ENCODE results near the gene SHE.

The SHE gene

DNA sequence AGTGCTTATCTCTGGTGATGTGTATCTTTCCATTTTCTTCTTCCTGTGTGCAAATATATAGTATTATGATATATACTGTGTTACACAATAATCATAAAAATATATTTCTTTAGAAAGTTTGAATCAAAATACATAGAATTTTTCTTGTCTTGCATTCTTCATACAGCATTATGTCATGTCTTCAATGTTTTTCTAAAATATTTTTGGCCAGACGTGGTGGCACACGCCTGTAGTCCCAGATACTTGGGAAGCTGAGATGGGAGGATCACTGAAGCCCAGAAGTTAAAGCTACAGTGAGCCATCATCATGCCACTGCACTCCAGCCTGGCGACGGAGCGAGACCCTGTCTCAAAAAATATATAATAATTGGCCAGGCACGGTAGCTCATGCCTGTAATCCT, 55.4 kb downstream of the SHE start:
- DNase-seq (ENCODE audit: low read depth, low spot score) = no peak

DNA sequence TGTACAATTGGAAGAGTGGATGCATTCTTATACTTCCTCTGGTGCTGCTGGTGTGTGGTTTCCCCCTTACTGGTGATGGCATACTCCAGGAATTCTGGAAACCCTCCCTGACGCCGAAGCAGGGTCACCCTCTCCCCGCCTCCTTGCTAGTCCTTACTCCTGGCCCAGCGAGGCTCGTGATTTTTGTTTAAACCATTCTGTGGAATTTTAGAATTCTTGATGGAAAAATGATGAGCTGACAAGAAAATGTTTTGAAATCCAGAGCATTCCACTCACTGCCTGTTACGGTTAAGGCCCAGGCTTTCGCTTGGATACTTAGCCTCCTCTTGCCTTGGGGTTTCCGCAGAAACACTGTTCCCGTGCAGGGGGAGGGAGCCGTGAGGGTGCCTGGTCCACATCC, 55.9 kb downstream of the SHE start:
- DNase-seq (ENCODE audit: low read depth, low spot score) = no peak

DNA sequence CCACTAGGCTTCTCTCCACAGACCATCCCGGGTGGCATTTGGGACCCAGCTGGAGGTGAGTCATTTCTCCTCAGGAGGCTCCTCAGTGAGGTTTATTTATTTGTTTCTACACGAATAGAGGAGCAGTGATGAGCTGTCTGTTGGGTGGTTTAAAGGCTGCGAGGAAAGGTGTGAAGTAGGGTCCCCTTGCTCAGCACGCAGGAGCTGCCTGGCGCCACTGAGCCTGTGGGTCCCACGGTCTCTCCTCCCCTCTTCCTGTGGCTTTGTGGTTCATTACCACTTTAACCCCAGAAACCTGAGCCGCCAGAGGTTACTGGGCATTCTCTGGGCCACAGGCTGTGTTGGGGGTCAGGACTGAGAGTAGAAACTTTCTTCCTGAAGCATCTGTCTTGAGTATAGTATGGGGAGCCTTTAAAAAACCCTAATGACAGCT, 57.2 kb downstream of the SHE start:
- DNase-seq (ENCODE audit: low read depth, low spot score) = peak; percentile 71

DNA sequence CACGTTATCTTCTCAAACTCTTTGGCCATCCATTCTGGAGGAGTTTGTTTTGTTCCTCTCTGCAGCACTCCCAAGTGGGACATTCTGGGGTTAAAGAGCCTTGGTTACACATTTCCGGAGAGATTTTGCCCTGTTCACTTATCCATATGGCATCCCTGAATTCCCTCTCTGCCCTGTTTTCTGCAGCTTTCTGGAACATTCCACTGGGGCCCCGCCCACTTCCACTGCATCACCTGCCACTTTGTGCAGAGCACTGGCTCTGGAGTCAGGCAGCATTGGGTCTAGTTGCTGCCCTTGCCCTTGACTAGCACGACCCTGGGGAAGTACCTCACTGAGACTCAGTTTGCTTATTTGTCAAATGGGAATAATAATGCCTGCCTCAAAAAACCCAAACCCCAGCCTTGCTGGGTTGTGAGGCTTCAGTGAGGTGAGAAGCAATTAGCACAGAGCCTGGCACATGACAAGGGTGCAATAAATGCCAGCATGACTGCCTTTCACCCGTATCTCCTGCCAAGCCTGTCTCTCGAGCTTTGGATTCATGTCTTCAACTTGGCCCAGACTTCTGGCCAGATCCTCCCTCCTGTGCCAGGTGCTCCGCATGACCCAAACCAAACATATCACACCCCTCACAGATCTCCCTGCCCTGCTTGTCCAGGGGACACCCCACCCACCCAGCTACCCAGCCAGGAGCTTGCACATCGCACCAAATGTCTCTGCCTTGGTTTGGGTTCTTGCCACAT, 58.8 kb downstream of the SHE start:
- DNase-seq (ENCODE audit: low read depth, low spot score) = no peak

- no peak for DNase-seq (ENCODE audit: low read depth, low spot score)
Measured at GRCh38 chr1:154442006-154442740, 60.0 kb downstream of the SHE start.

- DNase-seq (ENCODE audit: low read depth, low spot score) = no peak
Measured at GRCh38 chr1:154441241-154441888, 60.8 kb downstream of the SHE start.

- DNase-seq (ENCODE audit: low read depth, low spot score) = no peak
Measured at GRCh38 chr1:154440036-154440804, 62.0 kb downstream of the SHE start.

DNA sequence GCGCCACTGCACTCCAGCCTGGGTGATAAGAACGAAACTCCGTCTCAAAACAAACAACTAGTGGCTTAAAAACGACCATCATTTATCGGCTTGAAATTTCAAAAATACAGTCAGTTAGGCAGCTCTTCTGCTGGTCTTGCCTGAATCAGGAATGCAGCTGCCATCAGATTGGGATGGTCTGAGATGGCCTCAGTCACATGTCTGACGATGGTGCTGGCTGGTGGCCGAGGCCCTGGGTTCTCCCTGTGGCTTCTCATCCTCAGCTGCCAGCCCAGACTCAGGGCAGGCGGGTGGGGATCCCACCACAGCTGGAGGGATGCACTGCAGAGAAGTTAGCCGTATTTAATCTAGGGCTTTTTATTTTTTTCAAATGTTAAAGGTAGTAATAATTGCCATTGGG, 65.8 kb downstream of the SHE start:
- DNase-seq (ENCODE audit: low read depth, low spot score) = no peak

- no peak for DNase-seq (ENCODE audit: low read depth, low spot score)
Measured at GRCh38 chr1:154435599-154436200, 66.5 kb downstream of the SHE start.

- DNase-seq (ENCODE audit: low read depth, low spot score) = no peak
Measured at GRCh38 chr1:154434346-154435085, 67.7 kb downstream of the SHE start.

DNA sequence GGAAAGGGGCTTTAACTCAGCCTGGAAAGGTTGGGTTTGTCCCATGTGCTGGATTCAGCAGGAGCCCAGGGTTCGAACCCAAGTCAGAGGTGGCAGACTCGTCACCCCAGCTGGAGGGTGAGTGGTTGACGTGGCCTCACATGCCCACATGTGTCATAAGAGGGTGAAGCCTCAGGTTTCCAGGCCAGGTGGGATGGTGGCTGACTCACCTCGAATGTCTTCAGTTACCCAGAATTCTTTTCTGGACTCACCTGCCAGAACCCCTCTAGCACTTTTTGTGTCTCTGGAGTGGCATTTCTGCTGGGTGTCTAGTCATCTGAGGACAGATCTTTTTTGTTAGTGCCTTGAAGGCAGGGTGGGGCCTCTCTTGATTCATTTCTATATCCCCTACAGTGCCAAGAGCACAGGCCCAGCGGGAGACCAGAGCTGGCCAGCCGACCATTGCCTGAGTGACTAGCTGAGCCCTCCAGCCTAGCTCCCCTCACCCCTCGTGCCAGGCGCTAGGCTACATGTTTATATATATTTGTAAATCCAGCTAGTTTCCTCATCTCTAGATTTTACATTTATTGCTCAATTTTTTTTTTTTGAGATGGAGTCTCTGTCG, 68.9 kb downstream of the SHE start:
- DNase-seq (ENCODE audit: low read depth, low spot score) = no peak

- DNase-seq (ENCODE audit: low read depth, low spot score) = peak; percentile 62
Measured at GRCh38 chr1:154431586-154432373, 70.4 kb downstream of the SHE start.

GRCh38 chr1:154430903-154431302, 71.3 kb downstream of the SHE start:
- no peak for DNase-seq (ENCODE audit: low read depth, low spot score)

- DNase-seq (ENCODE audit: low read depth, low spot score) = no peak
Measured at GRCh38 chr1:154429841-154430611, 72.2 kb downstream of the SHE start.
